Neural cell (in vitro differentiated cells): Measurements from ENCODE around the gene D2HGDH.

Source experiments
- EP300 ChIP-seq: fragments of 450-650 bp; conservative IDR thresholded peaks from 2 replicates; pipeline ENCODE4 v1.6.1; 2014; ENCODE audit warnings: antibody characterized with exemption, mild to moderate bottlenecking, moderate library complexity; ENCODE audit not compliant: poor library complexity, severe bottlenecking
- EZH2 ChIP-seq: fragments of 200-600, 300-800 bp; shearing (Covaris generic), sonication (generic); IDR thresholded peaks from 2 replicates; pipeline ENCODE4 v1.6.1; 2014; ENCODE audit warnings: antibody characterized with exemption, low read length, borderline replicate concordance, mild to moderate bottlenecking; ENCODE audit not compliant: insufficient read depth, poor library complexity, severe bottlenecking
- MXI1 ChIP-seq: fragments of 450-650 bp; conservative IDR thresholded peaks from 2 replicates; pipeline ENCODE4 v1.6.1; 2014; ENCODE audit warnings: antibody characterized with exemption, mild to moderate bottlenecking; ENCODE audit not compliant: poor library complexity, severe bottlenecking
- POLR2AphosphoS5 ChIP-seq: IDR thresholded peaks from 2 replicates; pipeline ENCODE4 v1.6.1; 2012
- RAD21 ChIP-seq: fragments of 450-650 bp; conservative IDR thresholded peaks from 2 replicates; pipeline ENCODE4 v1.6.1; 2014; ENCODE audit warnings: antibody characterized with exemption, mild to moderate bottlenecking, moderate library complexity
- SMC3 ChIP-seq: fragments of 450-650 bp; conservative IDR thresholded peaks from 2 replicates; pipeline ENCODE4 v1.6.1; 2014; ENCODE audit warnings: antibody characterized with exemption, mild to moderate bottlenecking, moderate library complexity; ENCODE audit not compliant: poor library complexity
- TAF1 ChIP-seq: IDR thresholded peaks from 2 replicates; pipeline ENCODE4 v1.6.1; 2012; ENCODE audit warnings: low read depth
- TF ChIP-seq, protein P1 (sequence below): fragments of 450-650 bp; IDR thresholded peaks from 2 replicates; pipeline ENCODE4 v1.5.1; 2014; ENCODE audit warnings: antibody characterized with exemption, mild to moderate bottlenecking, moderate library complexity; ENCODE audit not compliant: poor library complexity, severe bottlenecking
- TF ChIP-seq, protein P2 (sequence below): IDR thresholded peaks from 2 replicates; pipeline ENCODE4 v1.6.1; 2012; ENCODE audit warnings: borderline replicate concordance

DNA sequence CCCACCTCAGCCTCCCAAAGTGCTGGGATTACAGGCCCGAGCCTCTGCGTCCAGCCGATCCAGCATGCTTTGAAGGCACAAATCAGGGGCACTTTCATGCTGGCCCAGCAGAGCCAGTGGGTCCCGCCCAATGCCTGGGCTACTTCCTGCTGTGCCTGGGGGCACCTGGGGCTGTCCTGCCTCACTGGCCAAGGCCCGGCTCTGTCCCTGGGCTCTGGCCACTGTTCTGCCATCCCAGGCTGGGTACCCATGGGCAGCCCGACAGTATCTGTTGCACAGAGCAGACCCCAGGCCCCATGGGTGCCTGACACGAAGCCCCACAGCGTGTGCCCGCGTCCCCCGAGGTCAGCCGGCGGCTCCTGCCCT is 35.4 kb downstream of the D2HGDH start:
- TF ChIP-seq EZH2 (no peak), EP300 (no peak), POLR2AphosphoS5 (no peak), TAF1 (no peak), SMC3 (no peak), RAD21 (no peak), MXI1 (no peak)
- TF ChIP-seq, protein P1, sequence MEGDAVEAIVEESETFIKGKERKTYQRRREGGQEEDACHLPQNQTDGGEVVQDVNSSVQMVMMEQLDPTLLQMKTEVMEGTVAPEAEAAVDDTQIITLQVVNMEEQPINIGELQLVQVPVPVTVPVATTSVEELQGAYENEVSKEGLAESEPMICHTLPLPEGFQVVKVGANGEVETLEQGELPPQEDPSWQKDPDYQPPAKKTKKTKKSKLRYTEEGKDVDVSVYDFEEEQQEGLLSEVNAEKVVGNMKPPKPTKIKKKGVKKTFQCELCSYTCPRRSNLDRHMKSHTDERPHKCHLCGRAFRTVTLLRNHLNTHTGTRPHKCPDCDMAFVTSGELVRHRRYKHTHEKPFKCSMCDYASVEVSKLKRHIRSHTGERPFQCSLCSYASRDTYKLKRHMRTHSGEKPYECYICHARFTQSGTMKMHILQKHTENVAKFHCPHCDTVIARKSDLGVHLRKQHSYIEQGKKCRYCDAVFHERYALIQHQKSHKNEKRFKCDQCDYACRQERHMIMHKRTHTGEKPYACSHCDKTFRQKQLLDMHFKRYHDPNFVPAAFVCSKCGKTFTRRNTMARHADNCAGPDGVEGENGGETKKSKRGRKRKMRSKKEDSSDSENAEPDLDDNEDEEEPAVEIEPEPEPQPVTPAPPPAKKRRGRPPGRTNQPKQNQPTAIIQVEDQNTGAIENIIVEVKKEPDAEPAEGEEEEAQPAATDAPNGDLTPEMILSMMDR, result no peak
- TF ChIP-seq, protein P2, sequence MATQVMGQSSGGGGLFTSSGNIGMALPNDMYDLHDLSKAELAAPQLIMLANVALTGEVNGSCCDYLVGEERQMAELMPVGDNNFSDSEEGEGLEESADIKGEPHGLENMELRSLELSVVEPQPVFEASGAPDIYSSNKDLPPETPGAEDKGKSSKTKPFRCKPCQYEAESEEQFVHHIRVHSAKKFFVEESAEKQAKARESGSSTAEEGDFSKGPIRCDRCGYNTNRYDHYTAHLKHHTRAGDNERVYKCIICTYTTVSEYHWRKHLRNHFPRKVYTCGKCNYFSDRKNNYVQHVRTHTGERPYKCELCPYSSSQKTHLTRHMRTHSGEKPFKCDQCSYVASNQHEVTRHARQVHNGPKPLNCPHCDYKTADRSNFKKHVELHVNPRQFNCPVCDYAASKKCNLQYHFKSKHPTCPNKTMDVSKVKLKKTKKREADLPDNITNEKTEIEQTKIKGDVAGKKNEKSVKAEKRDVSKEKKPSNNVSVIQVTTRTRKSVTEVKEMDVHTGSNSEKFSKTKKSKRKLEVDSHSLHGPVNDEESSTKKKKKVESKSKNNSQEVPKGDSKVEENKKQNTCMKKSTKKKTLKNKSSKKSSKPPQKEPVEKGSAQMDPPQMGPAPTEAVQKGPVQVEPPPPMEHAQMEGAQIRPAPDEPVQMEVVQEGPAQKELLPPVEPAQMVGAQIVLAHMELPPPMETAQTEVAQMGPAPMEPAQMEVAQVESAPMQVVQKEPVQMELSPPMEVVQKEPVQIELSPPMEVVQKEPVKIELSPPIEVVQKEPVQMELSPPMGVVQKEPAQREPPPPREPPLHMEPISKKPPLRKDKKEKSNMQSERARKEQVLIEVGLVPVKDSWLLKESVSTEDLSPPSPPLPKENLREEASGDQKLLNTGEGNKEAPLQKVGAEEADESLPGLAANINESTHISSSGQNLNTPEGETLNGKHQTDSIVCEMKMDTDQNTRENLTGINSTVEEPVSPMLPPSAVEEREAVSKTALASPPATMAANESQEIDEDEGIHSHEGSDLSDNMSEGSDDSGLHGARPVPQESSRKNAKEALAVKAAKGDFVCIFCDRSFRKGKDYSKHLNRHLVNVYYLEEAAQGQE, result no peak
